ENCODE results near the gene ANKDD1B.

ANKDD1B gene

GRCh38 chr5:75706016-75706415, 94.8 kb downstream of the ANKDD1B start:
- no peak for DNase-seq (ENCODE audit: low read depth in 2 of 2)

GRCh38 chr5:75706775-75707174, 95.5 kb downstream of the ANKDD1B start:
- no peak for DNase-seq (ENCODE audit: low read depth in 2 of 2)

- DNase-seq (ENCODE audit: low read depth in 2 of 2): no peak
Measured at GRCh38 chr5:75707911-75708509, 96.8 kb downstream of the ANKDD1B start.

- no peak for DNase-seq (ENCODE audit: low read depth in 2 of 2)
Measured at GRCh38 chr5:75710637-75711036, 99.4 kb downstream of the ANKDD1B start.

GRCh38 chr5:75711151-75711550, 99.9 kb downstream of the ANKDD1B start:
- no peak for DNase-seq (ENCODE audit: low read depth in 2 of 2)

GRCh38 chr5:75712091-75712490, 100.8 kb downstream of the ANKDD1B start:
- no peak for DNase-seq (ENCODE audit: low read depth in 2 of 2)

GRCh38 chr5:75716715-75717081, 105.4 kb downstream of the ANKDD1B start:
- no peak for DNase-seq (ENCODE audit: low read depth in 2 of 2)

GRCh38 chr5:75717082-75717922, 106.0 kb downstream of the ANKDD1B start, which contains the start of gene POC5:
POC5 (minus strand) TSS chr5:75717437; CDS start chr5:75712937, 4,500 bp downstream.
- peak; percentile 94 to 97 for DNase-seq (ENCODE audit: low read depth in 2 of 2)

- no peak for DNase-seq (ENCODE audit: low read depth in 2 of 2)
Measured at GRCh38 chr5:75720882-75721281, 109.6 kb downstream of the ANKDD1B start.
